Ammon's horn (tissue), 1 donor: ENCODE measurements around the gene ARMH3.

ENCODE experiments used
- DNase-seq: peaks from one replicate; pipeline ENCODE4 v3.0.0-alpha.2; 2016; ENCODE audit warnings: low spot score

Gene ARMH3

GRCh38 chr10:102055647-102056419, at the start of gene ARMH3:
TSS of gene ARMH3 (minus strand) at chr10:102056173. CDS start at chr10:102040114, 16,059 bp downstream.
- DNase-seq, result peak; percentile 98

- no peak for DNase-seq
These were observed 46.4 kb upstream of the ARMH3 start for GRCh38 chr10:102102421-102102820.

- no peak for DNase-seq
These were observed 45.2 kb upstream of the ARMH3 start for GRCh38 chr10:102101152-102101551.

GRCh38 chr10:102096449-102096848, 40.5 kb upstream of the ARMH3 start:
- no peak for DNase-seq

- no peak for DNase-seq
These were observed 34.8 kb upstream of the ARMH3 start for GRCh38 chr10:102090772-102091171.

GRCh38 chr10:102086196-102086595, 30.2 kb upstream of the ARMH3 start:
- no peak for DNase-seq

- DNase-seq, result no peak
These were observed 29.4 kb upstream of the ARMH3 start for GRCh38 chr10:102085336-102085735.

- DNase-seq, result no peak
These were observed 27.6 kb upstream of the ARMH3 start for GRCh38 chr10:102083541-102083940.

GRCh38 chr10:102072673-102073527, 16.9 kb upstream of the ARMH3 start:
- peak; percentile 91 for DNase-seq

- no peak for DNase-seq
These were observed 13.1 kb upstream of the ARMH3 start for GRCh38 chr10:102069071-102069470.

- DNase-seq, result no peak
These were observed 12.2 kb upstream of the ARMH3 start for GRCh38 chr10:102068216-102068615.

- DNase-seq, result no peak
These were observed 11.3 kb upstream of the ARMH3 start for GRCh38 chr10:102067091-102067916.

GRCh38 chr10:102066399-102067088, 10.6 kb upstream of the ARMH3 start:
- DNase-seq, result no peak

GRCh38 chr10:102065561-102066398, 9.8 kb upstream of the ARMH3 start:
- peak; percentile 18 for DNase-seq

- DNase-seq, result peak; percentile 89
These were observed 9.0 kb upstream of the ARMH3 start, which contains the start of gene HPS6 for GRCh38 chr10:102064868-102065560. TSS of gene HPS6 (plus strand) at chr10:102065349. CDS start at chr10:102065475, 126 bp downstream.

- no peak for DNase-seq
These were observed 8.5 kb upstream of the ARMH3 start for GRCh38 chr10:102064503-102064867.

GRCh38 chr10:102059987-102060386, 4.0 kb upstream of the ARMH3 start:
- no peak for DNase-seq

- peak; percentile 54 for DNase-seq
These were observed 909 bp downstream of the ARMH3 start for GRCh38 chr10:102054881-102055646.

- no peak for DNase-seq
These were observed 9.9 kb downstream of the ARMH3 start for GRCh38 chr10:102046095-102046494.
